Stomach (tissue), 9 donors: Measurements from ENCODE around the gene SOWAHC. TPM values are rescaled to one million over a fixed set of nuclear protein-coding genes. Genes with fewer than 3 reads are reported as not detected.
"Not testable (repeated sequence)": the region's sequence is repeated elsewhere in the genome, so short reads cannot be mapped to it uniquely, and the experiment has no call there.

Experiments used
- DNase-seq, 2 donors: peaks; one replicate each; pipeline versions ENCODE4 v3.0.0 to v3.0.0-alpha.2; 2013 to 2019
- H3K27ac ChIP-seq, 5 donors: fragments of 200-600 bp in 4 of 5; sonication (generic) in 4 of 5; one replicate each; pipeline ENCODE4 v1.5.1; 2013 to 2019; ENCODE audit warnings: mild to moderate bottlenecking in 1 of 5, moderate library complexity in 1 of 5
- H3K27me3 ChIP-seq, 3 donors: fragments of 200-600 bp; sonication (generic); one replicate each; pipeline ENCODE4 v1.5.1; 2017 to 2019; ENCODE audit warnings: mixed run types in 1 of 3
- H3K36me3 ChIP-seq, 4 donors: fragments of 200-600 bp; sonication (generic); 1 replicate in 3 of 4; 2 replicates in 1 of 4; pipeline ENCODE4 v1.5.1; 2016 to 2019
- H3K4me1 ChIP-seq, 4 donors: fragments of 200-600 bp; sonication (generic); one replicate each; pipeline ENCODE4 v1.5.1; 2016 to 2019
- H3K4me3 ChIP-seq, 4 donors: fragments of 200-600 bp; sonication (generic) in 3 of 4; one replicate each; pipeline ENCODE4 v1.5.1; 2016 to 2019; ENCODE audit warnings: mild to moderate bottlenecking in 1 of 4
- H3K9me3 ChIP-seq, 4 donors: fragments of 200-600 bp; sonication (generic); one replicate each; pipeline ENCODE4 v1.5.1; 2016 to 2019
- EP300 ChIP-seq: sonication (generic); formaldehyde crosslinking; IDR thresholded peaks from one replicate; pipeline ENCODE4 v1.6.1; 2017; ENCODE audit warnings: antibody characterized with exemption
- POLR2A ChIP-seq, 4 donors: fragments of 450-650 bp; IDR thresholded peaks; one replicate each; pipeline ENCODE4 v1.6.1; 2016; ENCODE audit warnings: antibody characterized with exemption in 4 of 4, control low read depth in 2 of 4, mild to moderate bottlenecking in 1 of 4, moderate library complexity in 1 of 4
- POLR2AphosphoS5 ChIP-seq, 3 donors: sonication (generic); formaldehyde crosslinking; IDR thresholded peaks; one replicate each; pipeline ENCODE4 v1.6.1; 2016; ENCODE audit warnings: antibody characterized with exemption in 3 of 3
- WGBS, 5 donors: extraction: QIAGEN DNeasy Blood & Tissue Kit in 3 of 5; methylation state at CpG; one replicate each; pipeline versions ENCODE4 v1.1.5 to v1.1.7; 2013 to 2018; 5-methylcytosine and 5-hydroxymethylcytosine counted together
- intact Hi-C: fragments of 100-400 bp; cut with DNase I; formaldehyde crosslinking; loops from one replicate; pipeline ENCODE4 v1.15.1; 2023; ENCODE audit warnings: low total_unique reads
- polyA plus RNA-seq, 3 donors: library from polyadenylated mRNA; stranded (reverse); fragments of 200-250 nt; gene quantifications; one replicate each; pipeline ENCODE4 v1.2.3, GENCODE V29; 2013
- total RNA-seq, 5 donors: library from RNA; depleted of rRNA; stranded (reverse); fragments of >200 nt; gene quantifications; one replicate each; pipeline versions ENCODE4 v1.1.0 to v1.2.3, GENCODE V29; 2014 to 2016
- TF ChIP-seq, protein P1 (sequence below), 7 experiments: fragments of 450-650 bp in 4 of 7; fragments of 200-600 bp in 3 of 7; sonication (generic) in 3 of 7; IDR thresholded peaks; one replicate each; pipeline ENCODE4 v1.5.1; 2016 to 2019; ENCODE audit warnings: antibody characterized with exemption in 7 of 7, control low read depth in 2 of 7, mild to moderate bottlenecking in 1 of 7
- donor health status: healthy with polysubstance abuse.
- donor health status: Bipolar disorder and iron deficiency.
- donor health status: healthy.

Gene SOWAHC
- total and polyA plus RNA-seq, 8 donors = 3.3 to 93.9 (median 9.2) TPM

DNA sequence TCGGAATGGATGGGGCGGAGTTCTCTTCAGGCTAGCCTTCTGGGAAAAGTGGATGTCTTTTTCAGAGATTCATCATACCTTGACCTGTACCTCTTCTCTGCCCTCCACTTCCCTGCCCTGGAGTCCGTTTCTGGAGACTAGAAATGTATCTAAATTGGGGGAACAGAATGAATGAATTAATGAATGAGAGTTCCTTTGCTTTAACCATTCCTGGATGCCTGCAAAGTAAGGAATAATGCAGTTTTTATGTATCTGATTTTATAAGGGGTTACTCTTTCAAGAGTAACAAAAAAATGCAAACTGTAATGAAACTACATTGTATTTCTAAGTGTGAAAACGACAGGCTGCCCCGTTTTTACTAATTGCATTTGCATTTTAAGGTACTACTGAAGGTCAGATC is 2.0 kb downstream of the SOWAHC start:
- peaks cover 0 to 27% (median 13%) of the 10 kb centered on the region in 3 donors for H3K27me3 ChIP-seq
- H3K9me3 ChIP-seq = no peaks in the 10 kb centered on the region
- TF ChIP-seq EP300 (no peak), POLR2AphosphoS5 (IDR thresholded peaks at IDR 0.05) (no peak), POLR2A (IDR thresholded peaks at IDR 0.05) (no peak)
- TF ChIP-seq, protein P1, sequence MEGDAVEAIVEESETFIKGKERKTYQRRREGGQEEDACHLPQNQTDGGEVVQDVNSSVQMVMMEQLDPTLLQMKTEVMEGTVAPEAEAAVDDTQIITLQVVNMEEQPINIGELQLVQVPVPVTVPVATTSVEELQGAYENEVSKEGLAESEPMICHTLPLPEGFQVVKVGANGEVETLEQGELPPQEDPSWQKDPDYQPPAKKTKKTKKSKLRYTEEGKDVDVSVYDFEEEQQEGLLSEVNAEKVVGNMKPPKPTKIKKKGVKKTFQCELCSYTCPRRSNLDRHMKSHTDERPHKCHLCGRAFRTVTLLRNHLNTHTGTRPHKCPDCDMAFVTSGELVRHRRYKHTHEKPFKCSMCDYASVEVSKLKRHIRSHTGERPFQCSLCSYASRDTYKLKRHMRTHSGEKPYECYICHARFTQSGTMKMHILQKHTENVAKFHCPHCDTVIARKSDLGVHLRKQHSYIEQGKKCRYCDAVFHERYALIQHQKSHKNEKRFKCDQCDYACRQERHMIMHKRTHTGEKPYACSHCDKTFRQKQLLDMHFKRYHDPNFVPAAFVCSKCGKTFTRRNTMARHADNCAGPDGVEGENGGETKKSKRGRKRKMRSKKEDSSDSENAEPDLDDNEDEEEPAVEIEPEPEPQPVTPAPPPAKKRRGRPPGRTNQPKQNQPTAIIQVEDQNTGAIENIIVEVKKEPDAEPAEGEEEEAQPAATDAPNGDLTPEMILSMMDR (IDR thresholded peaks at IDR 0.05) = no peak
- no peak overlapping the region for H3K27ac ChIP-seq
- intact Hi-C loops = no loop called here
- H3K36me3 ChIP-seq = no peaks in the 10 kb centered on the region
- DNase-seq = no peak
- peaks cover 14 to 52% (median 41%) of the 10 kb centered on the region in 4 donors for H3K4me1 ChIP-seq
- H3K4me3 ChIP-seq = peak overlapping the region in 2 of 4 donors; percentile 47 to 70
- WGBS, 5 donors = 78 to 94% (median 87%) methylated on average over 5 of the region's 5 CpGs

- no peak overlapping the region for H3K27ac ChIP-seq
- intact Hi-C loops = no loop called here
- DNase-seq = no peak
- H3K27me3 ChIP-seq = peaks cover 0 to 23% (median 8%) of the 10 kb centered on the region in 3 donors
- no peak overlapping the region for H3K4me3 ChIP-seq
- no peak for TF ChIP-seq POLR2A (IDR thresholded peaks at IDR 0.05)
- TF ChIP-seq, protein P1 (IDR thresholded peaks at IDR 0.05) = no peak
- H3K36me3 ChIP-seq = no peaks in the 10 kb centered on the region
- WGBS, 5 donors = 68 to 78% (median 73%) methylated on average over 4 of the region's 4 CpGs
- peaks cover 10 to 30% (median 22%) of the 10 kb centered on the region in 4 donors for H3K4me1 ChIP-seq
- H3K9me3 ChIP-seq = no peaks in the 10 kb centered on the region
Observed at GRCh38 chr2:109619032-109619615, 5.0 kb downstream of the SOWAHC start.

- no peaks in the 10 kb centered on the region for H3K36me3 ChIP-seq
- intact Hi-C loops = no loop called here
- 59 to 72% (median 63%) methylated on average over 5 of the region's 5 CpGs for WGBS, 5 donors
- no peak overlapping the region for H3K27ac ChIP-seq
- DNase-seq = no peak
- H3K4me1 ChIP-seq = no peaks in the 10 kb centered on the region
- H3K4me3 ChIP-seq = no peak overlapping the region
- H3K9me3 ChIP-seq = no peaks in the 10 kb centered on the region
- peaks cover 0 to 5% (median 0%) of the 10 kb centered on the region in 3 donors for H3K27me3 ChIP-seq
- TF ChIP-seq POLR2A (IDR thresholded peaks at IDR 0.05) (no peak), POLR2AphosphoS5 (IDR thresholded peaks at IDR 0.05) (no peak), EP300 (no peak)
- TF ChIP-seq, protein P1 (IDR thresholded peaks at IDR 0.05) = no peak
Observed at GRCh38 chr2:109623297-109623696, 9.1 kb downstream of the SOWAHC start.

GRCh38 chr2:109623923-109624322 is 9.8 kb downstream of the SOWAHC start:
- Histone ChIP-seq H3K27ac (no peak overlapping the region), H3K9me3 (no peaks in the 10 kb centered on the region), H3K27me3 (peaks cover 0 to 5% (median 0%) of the 10 kb centered on the region in 3 donors), H3K4me1 (no peaks in the 10 kb centered on the region), H3K36me3 (no peaks in the 10 kb centered on the region), H3K4me3 (no peak overlapping the region)
- no peak for DNase-seq
- WGBS, 5 donors = 87 to 98% (median 90%) methylated on average over 4 of the region's 4 CpGs
- intact Hi-C loops = no loop called here
- no peak for TF ChIP-seq POLR2AphosphoS5 (IDR thresholded peaks at IDR 0.05)

- H3K36me3 ChIP-seq = no peaks in the 10 kb centered on the region
- intact Hi-C loops = no loop called here
- H3K4me1 ChIP-seq = no peaks in the 10 kb centered on the region
- 77 to 93% (median 87%) methylated on average over 4 of the region's 4 CpGs for WGBS, 5 donors
- no peak overlapping the region for H3K4me3 ChIP-seq
- TF ChIP-seq POLR2AphosphoS5 (IDR thresholded peaks at IDR 0.05) = no peak
- TF ChIP-seq, protein P1 (IDR thresholded peaks at IDR 0.05) = no peak
- TF ChIP-seq POLR2A (IDR thresholded peaks at IDR 0.05) = no peak
- TF ChIP-seq EP300 = no peak
- no peak overlapping the region for H3K27ac ChIP-seq
- peaks cover 0 to 5% (median 0%) of the 10 kb centered on the region in 3 donors for H3K27me3 ChIP-seq
- no peak for DNase-seq
- no peaks in the 10 kb centered on the region for H3K9me3 ChIP-seq
Observed at GRCh38 chr2:109624339-109624738, 10.2 kb downstream of the SOWAHC start.

DNA sequence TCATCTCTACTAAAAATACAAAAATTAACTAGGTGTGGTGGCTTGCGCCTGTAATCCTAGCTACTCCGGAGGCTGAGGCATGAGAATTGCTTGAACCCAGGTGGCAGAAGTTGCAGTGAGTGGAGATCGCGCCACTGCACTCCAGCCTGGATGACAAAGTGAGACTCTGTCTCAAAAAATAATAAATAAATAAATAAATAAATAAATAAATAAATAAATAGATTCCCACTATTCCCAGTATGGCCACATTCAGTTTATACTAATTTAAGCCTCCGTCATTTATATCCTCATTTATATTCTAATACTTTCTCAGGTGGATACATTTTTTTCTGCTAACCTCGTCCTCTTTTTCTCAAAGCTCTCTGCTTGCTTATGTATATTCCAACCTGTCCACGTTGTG is 14.2 kb downstream of the SOWAHC start:
- H3K27ac ChIP-seq, DNase-seq, intact Hi-C loops, H3K9me3 ChIP-seq, H3K4me3 ChIP-seq, H3K27me3 ChIP-seq, H3K4me1 ChIP-seq, H3K36me3 ChIP-seq: not testable (repeated sequence)
- 78 to 90% (median 82%) methylated on average over 7 of the region's 7 CpGs for WGBS, 5 donors
